Thymus (tissue), 11 donors: Measurements from ENCODE around the gene SYNPO. TPM values are rescaled to one million over a fixed set of nuclear protein-coding genes. Genes with fewer than 3 reads are reported as not detected.

ENCODE experiments used
- DNase-seq, 9 donors: peaks; one replicate each; pipeline ENCODE4 v3.0.0-alpha.2; 2013; ENCODE audit warnings: low spot score in 9 of 9, low read depth in 6 of 9, missing footprints in 1 of 9
- H3K27ac ChIP-seq, 2 donors: one replicate each; pipeline ENCODE4 v1.5.1; 2013; ENCODE audit warnings: control low read depth in 1 of 2, low read depth in 1 of 2, low read length in 1 of 2, mild to moderate bottlenecking in 1 of 2, moderate library complexity in 1 of 2
- H3K27me3 ChIP-seq, 2 donors: one replicate each; pipeline ENCODE4 v1.5.1; 2013; ENCODE audit warnings: low read length in 1 of 2; ENCODE audit not compliant: control insufficient read depth in 2 of 2, insufficient read depth in 1 of 2
- H3K36me3 ChIP-seq, 2 donors: one replicate each; pipeline ENCODE4 v1.5.1; 2013; ENCODE audit warnings: low read length in 1 of 2, mild to moderate bottlenecking in 1 of 2, moderate library complexity in 1 of 2; ENCODE audit not compliant: control insufficient read depth in 2 of 2, insufficient read depth in 2 of 2
- H3K4me1 ChIP-seq, 2 donors: one replicate each; pipeline ENCODE4 v1.5.1; 2013; ENCODE audit warnings: low read length in 2 of 2; ENCODE audit not compliant: control insufficient read depth in 2 of 2, insufficient read depth in 2 of 2
- H3K4me3 ChIP-seq, 2 donors: one replicate each; pipeline ENCODE4 v1.5.1; 2013; ENCODE audit warnings: low read length in 2 of 2, control low read depth in 1 of 2, mild to moderate bottlenecking in 1 of 2
- H3K9me3 ChIP-seq, 2 donors: one replicate each; pipeline ENCODE4 v1.5.1; 2013; ENCODE audit warnings: low read length in 1 of 2, mild to moderate bottlenecking in 1 of 2; ENCODE audit not compliant: control insufficient read depth in 2 of 2, insufficient read depth in 1 of 2
- WGBS: extraction: QIAGEN DNeasy Blood & Tissue Kit; methylation state at CpG from one replicate; pipeline ENCODE4 v1.1.7; 2013; 5-methylcytosine and 5-hydroxymethylcytosine counted together
- polyA plus RNA-seq: library from polyadenylated mRNA; stranded (reverse); fragments of 200-250 nt; gene quantifications from one replicate; pipeline ENCODE4 v1.2.3, GENCODE V29; 2013
- total RNA-seq: library from RNA; stranded (reverse); fragments of 120-200 nt; gene quantifications from one replicate; pipeline ENCODE4 v1.2.4, GENCODE V29; 2013
- donor health status: healthy.

The SYNPO gene
- total and polyA plus RNA-seq, 2 donors, result 1.5 to 10.0 TPM

DNA sequence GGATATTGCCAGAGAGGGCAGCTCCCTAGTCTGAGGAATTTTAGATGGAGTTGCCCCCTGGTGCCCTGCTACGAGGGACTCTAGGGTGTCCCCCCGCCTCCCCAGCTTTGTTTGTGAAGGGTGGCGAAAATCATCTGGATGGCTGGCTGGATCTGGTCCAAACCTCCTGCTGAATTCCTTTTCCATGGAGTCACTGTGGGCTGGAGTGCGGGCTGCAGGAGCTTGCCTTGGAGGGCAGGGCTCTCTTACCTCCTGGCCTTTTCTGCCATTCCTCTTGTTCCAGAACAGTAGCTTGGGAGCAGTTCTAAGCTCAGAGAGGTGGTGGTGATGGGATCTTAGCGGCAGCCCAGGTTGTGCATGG lies 2.1 kb downstream of the SYNPO start:
- Histone ChIP-seq H3K4me3 (no peak overlapping the region), H3K27me3 (peaks cover 0 to 10% of the 10 kb centered on the region in 2 donors), H3K36me3 (no peaks in the 10 kb centered on the region), H3K4me1 (peaks cover 0 to 13% of the 10 kb centered on the region in 2 donors), H3K27ac (no peak overlapping the region), H3K9me3 (no peaks in the 10 kb centered on the region)
- DNase-seq, result no peak
- WGBS, result 97% methylated on average over 5 of the region's 5 CpGs

GRCh38 chr5:150642991-150643710 lies 2.7 kb downstream of the SYNPO start:
- no peak for DNase-seq
- H3K4me1 ChIP-seq, result peaks cover 0 to 13% of the 10 kb centered on the region in 2 donors
- no peaks in the 10 kb centered on the region for H3K36me3 ChIP-seq
- no peak overlapping the region for H3K27ac ChIP-seq
- no peak overlapping the region for H3K4me3 ChIP-seq
- whole genome bisulfite sequencing, result 95% methylated on average over 12 of the region's 12 CpGs
- no peaks in the 10 kb centered on the region for H3K9me3 ChIP-seq
- peaks cover 0 to 7% of the 10 kb centered on the region in 2 donors for H3K27me3 ChIP-seq

DNA sequence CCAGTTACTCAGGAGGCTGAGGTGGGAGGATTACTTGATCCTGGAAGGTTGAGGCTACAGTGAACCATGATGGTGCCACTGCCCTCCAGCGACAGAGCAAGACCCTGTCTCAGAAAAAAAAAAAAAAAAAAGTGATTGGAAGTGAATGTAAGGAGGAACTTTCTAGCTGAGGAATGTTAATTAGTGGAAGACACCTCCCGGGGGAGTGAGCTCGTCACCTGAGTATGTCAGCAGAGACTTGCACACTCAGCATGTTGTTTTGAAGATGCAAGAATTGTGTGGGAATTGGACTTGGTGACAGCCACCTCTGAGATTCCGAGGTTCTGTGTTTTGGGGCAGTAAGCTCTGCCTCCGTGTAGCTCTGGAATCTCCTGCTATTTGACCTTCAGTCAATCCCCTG lies 3.6 kb downstream of the SYNPO start:
- Histone ChIP-seq H3K9me3 (no peaks in the 10 kb centered on the region), H3K36me3 (no peaks in the 10 kb centered on the region), H3K4me3 (no peak overlapping the region), H3K4me1 (peaks cover 0 to 13% of the 10 kb centered on the region in 2 donors), H3K27me3 (peaks cover 0 to 3% of the 10 kb centered on the region in 2 donors), H3K27ac (no peak overlapping the region)
- DNase-seq, result no peak
- WGBS, result 89% methylated on average over 5 of the region's 5 CpGs

GRCh38 chr5:150644514-150644913 lies 4.1 kb downstream of the SYNPO start:
- H3K36me3 ChIP-seq, result no peaks in the 10 kb centered on the region
- peaks cover 0 to 13% of the 10 kb centered on the region in 2 donors for H3K4me1 ChIP-seq
- 92% methylated on average over 2 of the region's 2 CpGs for WGBS
- no peak overlapping the region for H3K4me3 ChIP-seq
- H3K9me3 ChIP-seq, result no peaks in the 10 kb centered on the region
- no peak for DNase-seq
- H3K27ac ChIP-seq, result no peak overlapping the region
- H3K27me3 ChIP-seq, result peaks cover 0 to 3% of the 10 kb centered on the region in 2 donors

DNA sequence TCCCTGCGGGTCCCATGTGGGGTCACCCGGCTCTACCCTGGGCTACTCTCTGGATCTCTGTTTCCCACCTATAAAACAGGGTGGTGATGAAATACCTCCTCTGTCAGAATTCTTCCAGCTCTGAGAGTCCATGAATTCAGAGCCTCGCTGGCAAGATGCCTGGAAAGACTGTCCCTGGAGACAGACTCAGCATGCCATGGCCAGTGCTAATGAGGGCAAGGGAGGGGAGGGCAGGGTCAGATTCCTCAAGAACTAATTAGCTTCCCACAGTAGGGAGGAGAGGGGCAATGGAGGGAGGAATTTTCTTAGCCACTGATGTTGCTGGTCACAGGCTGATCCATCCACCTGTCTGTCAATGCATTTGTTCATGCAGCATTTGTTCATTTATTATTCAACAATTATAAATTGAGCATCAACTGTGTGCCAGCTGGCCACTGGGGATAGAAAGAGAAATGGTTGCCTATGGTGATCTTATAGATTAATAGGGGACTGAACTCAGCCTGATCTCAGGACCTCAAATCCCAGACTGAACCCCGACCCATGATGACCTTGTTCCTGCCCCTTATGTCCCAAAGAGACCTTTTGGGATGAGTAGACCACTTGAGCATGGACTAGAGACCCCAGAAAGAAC lies 4.7 kb downstream of the SYNPO start:
- Histone ChIP-seq H3K27me3 (peaks cover 0 to 3% of the 10 kb centered on the region in 2 donors), H3K9me3 (no peaks in the 10 kb centered on the region), H3K4me3 (no peak overlapping the region), H3K36me3 (no peaks in the 10 kb centered on the region), H3K27ac (no peak overlapping the region), H3K4me1 (peaks cover 0 to 11% of the 10 kb centered on the region in 2 donors)
- no peak for DNase-seq
- WGBS, result 91% methylated on average over 4 of the region's 4 CpGs

- H3K9me3 ChIP-seq, result no peaks in the 10 kb centered on the region
- no peak overlapping the region for H3K4me3 ChIP-seq
- DNase-seq, result no peak
- H3K36me3 ChIP-seq, result no peaks in the 10 kb centered on the region
- WGBS, result 95% methylated on average over 25 of the region's 25 CpGs
- H3K4me1 ChIP-seq, result no peaks in the 10 kb centered on the region
- H3K27me3 ChIP-seq, result peaks cover 0 to 3% of the 10 kb centered on the region in 2 donors
- no peak overlapping the region for H3K27ac ChIP-seq
Measured at GRCh38 chr5:150647275-150648251, 7.1 kb downstream of the SYNPO start.

GRCh38 chr5:150648294-150649107 lies 8.0 kb downstream of the SYNPO start:
- no peaks in the 10 kb centered on the region for H3K9me3 ChIP-seq
- DNase-seq, result no peak
- H3K36me3 ChIP-seq, result no peaks in the 10 kb centered on the region
- no peaks in the 10 kb centered on the region for H3K4me1 ChIP-seq
- peaks cover 0 to 3% of the 10 kb centered on the region in 2 donors for H3K27me3 ChIP-seq
- H3K4me3 ChIP-seq, result no peak overlapping the region
- WGBS, result 95% methylated on average over 16 of the region's 16 CpGs
- H3K27ac ChIP-seq, result no peak overlapping the region

DNA sequence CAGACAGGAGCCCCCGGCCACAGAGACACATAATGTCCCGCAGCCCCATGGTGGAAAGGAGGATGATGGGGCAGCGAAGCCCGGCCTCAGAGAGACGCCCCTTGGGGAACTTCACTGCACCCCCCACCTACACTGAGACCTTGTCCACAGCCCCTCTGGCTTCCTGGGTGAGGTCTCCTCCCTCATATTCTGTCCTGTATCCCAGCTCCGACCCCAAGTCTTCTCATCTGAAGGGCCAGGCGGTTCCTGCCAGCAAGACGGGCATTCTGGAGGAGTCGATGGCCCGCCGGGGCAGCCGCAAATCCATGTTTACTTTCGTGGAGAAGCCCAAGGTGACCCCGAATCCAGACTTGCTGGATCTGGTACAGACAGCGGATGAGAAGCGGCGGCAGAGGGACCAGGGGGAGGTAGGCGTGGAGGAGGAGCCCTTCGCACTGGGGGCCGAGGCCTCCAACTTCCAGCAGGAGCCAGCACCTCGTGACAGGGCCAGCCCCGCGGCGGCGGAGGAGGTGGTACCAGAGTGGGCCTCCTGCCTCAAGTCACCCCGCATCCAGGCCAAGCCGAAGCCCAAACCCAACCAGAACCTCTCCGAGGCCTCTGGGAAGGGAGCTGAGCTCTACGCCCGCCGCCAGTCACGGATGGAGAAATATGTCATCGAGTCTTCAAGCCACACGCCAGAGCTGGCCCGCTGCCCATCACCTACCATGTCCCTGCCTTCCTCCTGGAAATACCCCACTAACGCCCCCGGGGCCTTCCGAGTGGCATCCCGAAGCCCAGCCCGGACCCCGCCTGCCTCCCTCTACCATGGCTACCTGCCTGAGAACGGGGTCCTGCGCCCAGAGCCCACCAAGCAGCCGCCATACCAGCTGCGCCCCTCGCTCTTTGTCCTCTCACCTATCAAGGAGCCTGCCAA lies 8.9 kb downstream of the SYNPO start:
- 97% methylated on average over 46 of the region's 46 CpGs for WGBS
- H3K27ac ChIP-seq, result no peak overlapping the region

More for the DNA sequence above, 8.9 kb downstream of the SYNPO start:
- H3K4me1 ChIP-seq, result no peaks in the 10 kb centered on the region
- no peak for DNase-seq
- no peaks in the 10 kb centered on the region for H3K9me3 ChIP-seq
- no peaks in the 10 kb centered on the region for H3K36me3 ChIP-seq
- H3K27me3 ChIP-seq, result peaks cover 0 to 3% of the 10 kb centered on the region in 2 donors
- H3K4me3 ChIP-seq, result no peak overlapping the region
